ENCODE data around the gene EFHD2. TPM values are rescaled to one million over a fixed set of nuclear protein-coding genes. Genes with fewer than 3 reads are reported as not detected.

Gene EFHD2
- total RNA-seq, 4 donors from 2014 or later = 38.9 to 55.7 (median 43.5) TPM

- no peak overlapping the region for H3K4me3 ChIP-seq (ENCODE audit: low read depth, poor library complexity, severe bottlenecking)
- no peak for DNase-seq (ENCODE audit: low spot score in 2 of 2)
- 54 to 73% methylated on average over 7 of the region's 7 CpGs for WGBS, 2 donors
- TF ChIP-seq POLR2A (IDR thresholded peaks at IDR 0.05) = no peak
- no peak for TF ChIP-seq CTCF (IDR thresholded peaks at IDR 0.05)
- intact Hi-C loops (cut with DNase I; ENCODE audit: low total_unique reads) = no loop called here
These were observed 2.1 kb upstream of the EFHD2 start for GRCh38 chr1:15407580-15407979.

GRCh38 chr1:15408890-15409387 is 749 bp upstream of the EFHD2 start:
- no peak for TF ChIP-seq CTCF (IDR thresholded peaks at IDR 0.05)
- TF ChIP-seq POLR2A (IDR thresholded peaks at IDR 0.05) = no peak
- no peak overlapping the region for H3K4me3 ChIP-seq (ENCODE audit: low read depth, poor library complexity, severe bottlenecking)
- WGBS, 2 donors = 45 to 49% methylated on average over 14 of the region's 14 CpGs
- intact Hi-C loops (cut with DNase I; ENCODE audit: low total_unique reads) = no loop called here
- DNase-seq (ENCODE audit: low spot score in 2 of 2) = no peak

GRCh38 chr1:15410223-15410883 is 665 bp downstream of the EFHD2 start:
- intact Hi-C loops (cut with DNase I; ENCODE audit: low total_unique reads) = no loop called here
- WGBS, 2 donors = 2% methylated on average over 23 to 43 of the region's 53 CpGs
- TF ChIP-seq POLR2A (IDR thresholded peaks at IDR 0.05) = no peak
- TF ChIP-seq CTCF (IDR thresholded peaks at IDR 0.05) = no peak
- H3K4me3 ChIP-seq (ENCODE audit: low read depth, poor library complexity, severe bottlenecking) = peak overlapping the region; percentile 73
- DNase-seq (ENCODE audit: low spot score in 2 of 2) = no peak

- H3K4me3 ChIP-seq (ENCODE audit: low read depth, poor library complexity, severe bottlenecking) = peak overlapping the region; percentile 73
- 22 to 29% methylated on average over 11 of the region's 11 CpGs for WGBS, 2 donors
- no peak for DNase-seq (ENCODE audit: low spot score in 2 of 2)
- intact Hi-C loops (cut with DNase I; ENCODE audit: low total_unique reads) = no loop called here
- TF ChIP-seq POLR2A (IDR thresholded peaks at IDR 0.05) (no peak), CTCF (IDR thresholded peaks at IDR 0.05) (no peak)
These were observed 1.2 kb downstream of the EFHD2 start for GRCh38 chr1:15410884-15411245.

- WGBS, 2 donors = 47 to 54% methylated on average over 12 of the region's 12 CpGs
- no peak for TF ChIP-seq POLR2A (IDR thresholded peaks at IDR 0.05)
- no peak for TF ChIP-seq CTCF (IDR thresholded peaks at IDR 0.05)
- peak; percentile 55 to 92 for DNase-seq (ENCODE audit: low spot score in 2 of 2)
- H3K4me3 ChIP-seq (ENCODE audit: low read depth, poor library complexity, severe bottlenecking) = peak overlapping the region; percentile 11
- intact Hi-C loops (cut with DNase I; ENCODE audit: low total_unique reads) = no loop called here
These were observed 2.0 kb downstream of the EFHD2 start for GRCh38 chr1:15411593-15412137.
